ENCODE results near the gene STXBP5L. TPM values are rescaled to one million over a fixed set of nuclear protein-coding genes. Genes with fewer than 3 reads are reported as not detected.

Gene STXBP5L
- total and polyA plus RNA-seq, 12 donors = not detected

DNA sequence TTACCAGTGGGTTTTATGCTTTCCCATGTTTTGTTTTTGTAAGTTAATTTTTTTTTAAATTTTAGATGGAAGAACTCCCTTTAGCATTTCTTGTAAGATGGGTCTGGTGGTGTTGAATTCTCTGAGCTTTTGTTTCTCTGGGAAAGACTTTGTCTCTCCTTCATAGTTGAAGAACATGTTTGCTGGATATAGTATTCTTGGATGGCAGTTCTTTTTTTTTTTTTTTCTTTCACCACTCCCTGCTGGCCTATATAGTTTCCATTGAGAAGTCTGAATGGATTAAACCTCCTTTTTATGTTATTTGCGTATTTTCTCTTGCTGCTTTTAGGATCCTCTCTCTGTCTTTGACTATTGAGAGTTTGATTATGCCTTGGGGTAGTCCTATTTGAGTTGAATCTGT lies 18.1 kb downstream of the STXBP5L start:
- no peaks in the 10 kb centered on the region for H3K4me1 ChIP-seq
- no peaks in the 10 kb centered on the region for H3K27me3 ChIP-seq
- 80% methylated on average over 1 of the region's 1 CpG for WGBS, 2 donors
- H3K36me3 ChIP-seq = no peaks in the 10 kb centered on the region
- TF ChIP-seq, protein P1, sequence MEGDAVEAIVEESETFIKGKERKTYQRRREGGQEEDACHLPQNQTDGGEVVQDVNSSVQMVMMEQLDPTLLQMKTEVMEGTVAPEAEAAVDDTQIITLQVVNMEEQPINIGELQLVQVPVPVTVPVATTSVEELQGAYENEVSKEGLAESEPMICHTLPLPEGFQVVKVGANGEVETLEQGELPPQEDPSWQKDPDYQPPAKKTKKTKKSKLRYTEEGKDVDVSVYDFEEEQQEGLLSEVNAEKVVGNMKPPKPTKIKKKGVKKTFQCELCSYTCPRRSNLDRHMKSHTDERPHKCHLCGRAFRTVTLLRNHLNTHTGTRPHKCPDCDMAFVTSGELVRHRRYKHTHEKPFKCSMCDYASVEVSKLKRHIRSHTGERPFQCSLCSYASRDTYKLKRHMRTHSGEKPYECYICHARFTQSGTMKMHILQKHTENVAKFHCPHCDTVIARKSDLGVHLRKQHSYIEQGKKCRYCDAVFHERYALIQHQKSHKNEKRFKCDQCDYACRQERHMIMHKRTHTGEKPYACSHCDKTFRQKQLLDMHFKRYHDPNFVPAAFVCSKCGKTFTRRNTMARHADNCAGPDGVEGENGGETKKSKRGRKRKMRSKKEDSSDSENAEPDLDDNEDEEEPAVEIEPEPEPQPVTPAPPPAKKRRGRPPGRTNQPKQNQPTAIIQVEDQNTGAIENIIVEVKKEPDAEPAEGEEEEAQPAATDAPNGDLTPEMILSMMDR (IDR thresholded peaks at IDR 0.05) = no peak
- H3K4me3 ChIP-seq = no peak overlapping the region
- no peak for ATAC-seq
- H3K9me3 ChIP-seq = peaks cover 0 to 41% (median 13%) of the 10 kb centered on the region in 11 donors
- no peak overlapping the region for H3K27ac ChIP-seq
- intact Hi-C loops (cut with DNase I) = no loop called here
- no peak for DNase-seq

DNA sequence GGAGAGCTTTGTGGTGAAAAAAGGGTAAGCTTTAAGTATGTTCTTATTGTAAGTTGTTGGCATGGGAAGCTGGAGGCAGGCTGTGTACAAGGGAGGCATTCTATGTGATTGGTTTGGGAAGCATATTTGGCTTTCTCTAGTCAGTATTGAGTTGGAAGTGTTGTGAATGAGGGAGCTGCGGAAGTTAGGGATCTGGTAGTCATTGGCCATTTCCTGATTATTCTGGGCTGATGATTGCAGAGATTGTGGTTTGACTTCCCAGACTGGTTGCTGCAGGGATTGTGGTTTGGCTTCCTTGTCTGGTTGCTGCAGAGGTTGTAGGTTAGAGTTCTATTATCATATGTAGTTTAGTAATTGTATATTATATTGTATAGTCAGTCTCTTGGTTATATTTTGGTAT lies 21.0 kb downstream of the STXBP5L start:
- Histone ChIP-seq H3K4me3 (no peak overlapping the region), H3K36me3 (no peaks in the 10 kb centered on the region), H3K4me1 (no peaks in the 10 kb centered on the region), H3K27ac (no peak overlapping the region), H3K27me3 (no peaks in the 10 kb centered on the region), H3K9me3 (peaks cover 0 to 43% (median 13%) of the 10 kb centered on the region in 11 donors)
- WGBS, 2 donors = 72 to 86% methylated on average over 1 of the region's 1 CpG
- ATAC-seq = no peak
- TF ChIP-seq, protein P1 (IDR thresholded peaks at IDR 0.05) = no peak
- DNase-seq = no peak
- intact Hi-C loops (cut with DNase I) = no loop called here

DNA sequence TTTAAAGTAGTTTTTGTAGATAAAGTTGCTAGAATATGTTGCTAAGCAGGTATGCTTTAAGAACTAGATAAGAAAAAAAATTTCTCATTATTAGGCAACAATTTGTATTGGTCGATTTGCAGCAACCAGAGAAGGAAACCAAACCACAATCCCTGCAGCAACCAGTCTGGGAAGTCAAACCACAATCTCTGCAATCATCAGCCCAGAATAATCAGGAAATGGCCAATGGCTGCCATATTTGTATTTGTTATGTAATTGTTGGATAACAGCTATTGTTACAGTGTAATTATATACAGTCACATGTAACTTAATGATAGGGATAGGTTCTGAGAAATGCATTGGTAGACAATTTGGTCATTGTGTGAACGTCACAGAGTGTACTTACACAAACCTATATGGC lies 23.6 kb downstream of the STXBP5L start:
- TF ChIP-seq, protein P1 (IDR thresholded peaks at IDR 0.05) = no peak
- Histone ChIP-seq H3K4me1 (no peaks in the 10 kb centered on the region), H3K4me3 (no peak overlapping the region), H3K36me3 (no peaks in the 10 kb centered on the region), H3K9me3 (peaks cover 0 to 20% (median 8%) of the 10 kb centered on the region in 11 donors), H3K27ac (no peak overlapping the region), H3K27me3 (no peaks in the 10 kb centered on the region)
- ATAC-seq (no peak), DNase-seq (no peak)
- WGBS, 2 donors = 79 to 87% methylated on average over 2 of the region's 2 CpGs
- intact Hi-C loops (cut with DNase I) = loop anchor here in 1 of 10 donors (1.0 kb wide), 1 partner anchor 17 kb away; no protein-coding TSS in a partner anchor

DNA sequence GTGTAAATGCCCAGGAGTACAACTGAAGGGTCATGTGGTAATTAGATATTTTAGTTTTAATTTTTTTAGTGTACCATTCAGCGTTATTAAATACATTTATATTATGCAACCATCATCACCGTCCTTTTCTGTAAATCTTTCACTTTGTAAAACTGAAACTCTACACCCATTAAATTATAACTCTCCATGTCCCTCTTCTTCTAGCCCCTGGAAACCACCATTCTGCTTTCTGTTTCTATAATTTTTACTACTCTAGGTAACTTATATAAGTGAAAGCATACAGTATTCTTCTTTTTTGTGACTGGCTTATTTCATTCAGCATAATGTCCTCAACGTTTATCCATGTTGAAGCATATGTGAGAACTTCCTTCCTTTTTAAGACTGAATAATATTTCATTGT lies 48.1 kb downstream of the STXBP5L start:
- TF ChIP-seq, protein P1 (IDR thresholded peaks at IDR 0.05) = no peak
- 68 to 73% methylated on average over 3 of the region's 3 CpGs for WGBS, 2 donors
- no peaks in the 10 kb centered on the region for H3K4me1 ChIP-seq
- H3K27ac ChIP-seq = no peak overlapping the region
- intact Hi-C loops (cut with DNase I) = no loop called here
- ATAC-seq (no peak), DNase-seq (no peak)
- H3K4me3 ChIP-seq = no peak overlapping the region
- no peaks in the 10 kb centered on the region for H3K36me3 ChIP-seq
- no peaks in the 10 kb centered on the region for H3K27me3 ChIP-seq
- H3K9me3 ChIP-seq = peaks cover 0 to 26% (median 0%) of the 10 kb centered on the region in 11 donors
